Mesothelial cell of epicardium (in vitro differentiated cells): Measurements from ENCODE around the gene FTO. TPM values are rescaled to one million over a fixed set of nuclear protein-coding genes. Genes with fewer than 3 reads are reported as not detected.
A peak's percentile ranks its signal among the peaks of the same experiment; 100 is the strongest.

Experiments used
- DNase-seq, 2 experiments: peaks; one replicate each; pipeline ENCODE4 v3.0.0; 2021; ENCODE audit warnings: low spot score in 2 of 2; ENCODE audit not compliant: unreplicated experiment in 2 of 2
- H3K27ac Mint-ChIP-seq: 2 replicates; pipeline ENCODE4 v1.8.0; 2021; ENCODE audit warnings: mixed read lengths
- H3K27me3 Mint-ChIP-seq: 2 replicates; pipeline ENCODE4 v1.8.0; 2021; ENCODE audit warnings: low read depth, mixed read lengths
- H3K36me3 Mint-ChIP-seq: 2 replicates; pipeline ENCODE4 v1.8.0; 2021; ENCODE audit warnings: mixed read lengths
- H3K4me1 Mint-ChIP-seq: 2 replicates; pipeline ENCODE4 v1.8.0; 2021; ENCODE audit warnings: mixed read lengths
- H3K4me3 Mint-ChIP-seq: 2 replicates; pipeline ENCODE4 v1.8.0; 2021; ENCODE audit warnings: mild to moderate bottlenecking, moderate library complexity, mixed read lengths
- H3K9me3 Mint-ChIP-seq: 2 replicates; pipeline ENCODE4 v1.8.0; 2021; ENCODE audit warnings: mixed read lengths
- CTCF ChIP-seq: fragments of 200-600 bp; sonication (generic); IDR thresholded peaks from one replicate; pipeline ENCODE4 v1.5.0; 2021; ENCODE audit warnings: antibody characterized with exemption; ENCODE audit not compliant: unreplicated experiment
- total RNA-seq: library from RNA; stranded (reverse); gene quantifications from 3 replicates; pipeline ENCODE4 v1.2.1, GENCODE V29; 2021

The FTO gene
- total RNA-seq, 1 donor from 2014 or later: 103 TPM

GRCh38 chr16:54022362-54022761 is 318.4 kb downstream of the FTO start:
- H3K4me3 Mint-ChIP-seq: no peak overlapping the region
- no peak for DNase-seq
- no peak for TF ChIP-seq CTCF
- H3K9me3 Mint-ChIP-seq: peaks cover 16% of the 10 kb centered on the region
- H3K27ac Mint-ChIP-seq: no peak overlapping the region
- H3K36me3 Mint-ChIP-seq: peaks cover 4% of the 10 kb centered on the region
- H3K4me1 Mint-ChIP-seq: peaks cover 10% of the 10 kb centered on the region
- no peaks in the 10 kb centered on the region for H3K27me3 Mint-ChIP-seq

- Mint-ChIP-seq H3K27me3 (no peaks in the 10 kb centered on the region), H3K4me3 (no peak overlapping the region), H3K9me3 (peaks cover 21% of the 10 kb centered on the region), H3K4me1 (peaks cover 19% of the 10 kb centered on the region), H3K36me3 (peaks cover 18% of the 10 kb centered on the region), H3K27ac (no peak overlapping the region)
- DNase-seq: no peak
- no peak for TF ChIP-seq CTCF
Observed at GRCh38 chr16:54026456-54026855, 322.5 kb downstream of the FTO start.

GRCh38 chr16:54027062-54027461 is 323.1 kb downstream of the FTO start:
- Mint-ChIP-seq H3K4me1 (peaks cover 16% of the 10 kb centered on the region), H3K4me3 (no peak overlapping the region), H3K27me3 (no peaks in the 10 kb centered on the region), H3K27ac (peak overlapping the region; percentile 20), H3K9me3 (peaks cover 27% of the 10 kb centered on the region), H3K36me3 (peaks cover 23% of the 10 kb centered on the region)
- no peak for DNase-seq
- no peak for TF ChIP-seq CTCF

GRCh38 chr16:54027558-54027957 is 323.6 kb downstream of the FTO start:
- Mint-ChIP-seq H3K4me1 (peaks cover 12% of the 10 kb centered on the region), H3K27me3 (no peaks in the 10 kb centered on the region), H3K9me3 (peaks cover 28% of the 10 kb centered on the region), H3K27ac (peak overlapping the region; percentile 48), H3K4me3 (no peak overlapping the region), H3K36me3 (peaks cover 27% of the 10 kb centered on the region)
- TF ChIP-seq CTCF: no peak
- DNase-seq: no peak

GRCh38 chr16:54027995-54028394 is 324.0 kb downstream of the FTO start:
- H3K4me1 Mint-ChIP-seq: peaks cover 12% of the 10 kb centered on the region
- DNase-seq: no peak
- peak overlapping the region; percentile 48 for H3K27ac Mint-ChIP-seq
- H3K9me3 Mint-ChIP-seq: peaks cover 27% of the 10 kb centered on the region
- H3K27me3 Mint-ChIP-seq: no peaks in the 10 kb centered on the region
- no peak for TF ChIP-seq CTCF
- H3K36me3 Mint-ChIP-seq: peaks cover 29% of the 10 kb centered on the region
- H3K4me3 Mint-ChIP-seq: no peak overlapping the region

- TF ChIP-seq CTCF: no peak
Observed at GRCh38 chr16:54030451-54030850, 326.5 kb downstream of the FTO start.

More at GRCh38 chr16:54030451-54030850, 326.5 kb downstream of the FTO start:
- peaks cover 19% of the 10 kb centered on the region for H3K9me3 Mint-ChIP-seq
- no peaks in the 10 kb centered on the region for H3K27me3 Mint-ChIP-seq
- no peak overlapping the region for H3K27ac Mint-ChIP-seq
- H3K4me3 Mint-ChIP-seq: no peak overlapping the region
- peaks cover 12% of the 10 kb centered on the region for H3K4me1 Mint-ChIP-seq
- H3K36me3 Mint-ChIP-seq: peaks cover 27% of the 10 kb centered on the region
- DNase-seq: no peak
